CD4-positive, alpha-beta T cell (primary cell): ENCODE data around the gene NME5. TPM values are rescaled to one million over a fixed set of nuclear protein-coding genes. Genes with fewer than 3 reads are reported as not detected.

ENCODE experiments used
- ATAC-seq: fragments of 200-7000 bp; cut with Tn5 transposase; one replicate; pipeline ENCODE4 v1.10.0; 2022; ENCODE audit warnings: mild to moderate bottlenecking; ENCODE audit not compliant: poor library complexity
- CTCF ChIA-PET: fragments of 350-600 bp; sonication (Branson Sonifier 250); formaldehyde crosslinking; loops from one replicate; lab custom pipeline; 2021; ENCODE audit warnings: antibody characterized with exemption, inconsistent platforms; lab: Charles Lee
- POLR2A ChIA-PET: fragments of 350-600 bp; sonication (Branson Sonifier 250); formaldehyde crosslinking; loops from one replicate; lab custom pipeline; 2021; ENCODE audit warnings: antibody characterized with exemption, inconsistent platforms; lab: Charles Lee
- DNase-seq, 14 experiments: peaks; one replicate each; pipeline ENCODE4 v3.0.0-alpha.2; 2013 to 2020; ENCODE audit warnings: mixed read lengths in 2 of 14
- H3K27ac ChIP-seq, 2 donors: one replicate each; pipeline versions ENCODE4 v1.5.1 to v1.7.0; 2013; ENCODE audit warnings: low read length in 2 of 2, low read depth in 1 of 2, mild to moderate bottlenecking in 1 of 2
- H3K27me3 ChIP-seq, 2 experiments: 1 replicate in 1 of 2; 2 replicates in 1 of 2; pipeline versions ENCODE4 v1.6.1 to v1.7.0; 2013; ENCODE audit warnings: low read length in 2 of 2, control low read depth in 1 of 2, mild to moderate bottlenecking in 1 of 2, moderate library complexity in 1 of 2; ENCODE audit not compliant: insufficient read depth in 2 of 2, control insufficient read depth in 1 of 2
- H3K36me3 ChIP-seq: one replicate; pipeline ENCODE4 v1.6.1; 2013; ENCODE audit warnings: low read length, control low read depth; ENCODE audit not compliant: insufficient read depth
- H3K4me1 ChIP-seq: one replicate; pipeline ENCODE4 v1.6.1; 2013; ENCODE audit warnings: low read length, control low read depth; ENCODE audit not compliant: insufficient read depth
- H3K4me3 ChIP-seq: one replicate; pipeline ENCODE4 v1.5.1; 2013; ENCODE audit warnings: mild to moderate bottlenecking, low read length, moderate library complexity
- H3K9me3 ChIP-seq, 2 experiments: 1 replicate in 1 of 2; 2 replicates in 1 of 2; pipeline versions ENCODE4 v1.6.1 to v1.7.0; 2013; ENCODE audit warnings: low read length in 2 of 2, mild to moderate bottlenecking in 2 of 2, control low read depth in 1 of 2, moderate library complexity in 1 of 2; ENCODE audit not compliant: control insufficient read depth in 1 of 2, insufficient read depth in 1 of 2
- H3K27ac Mint-ChIP-seq: one replicate; pipeline ENCODE4 v1.8.0; 2020; ENCODE audit warnings: mixed read lengths
- H3K27me3 Mint-ChIP-seq: one replicate; pipeline ENCODE4 v1.8.0; 2021; ENCODE audit warnings: mixed read lengths
- H3K36me3 Mint-ChIP-seq: one replicate; pipeline ENCODE4 v1.8.0; 2021; ENCODE audit warnings: low read depth, mixed read lengths
- H3K4me1 Mint-ChIP-seq: one replicate; pipeline ENCODE4 v1.8.0; 2021; ENCODE audit warnings: low read depth, mixed read lengths
- H3K4me3 Mint-ChIP-seq: one replicate; pipeline ENCODE4 v1.8.0; 2020; ENCODE audit warnings: mild to moderate bottlenecking, mixed read lengths
- H3K9me3 Mint-ChIP-seq: one replicate; pipeline ENCODE4 v1.8.0; 2020; ENCODE audit warnings: mixed read lengths
- CTCF ChIP-seq: fragments of 200-600 bp; IDR thresholded peaks from one replicate; pipeline ENCODE4 v1.8.0; 2022; ENCODE audit warnings: antibody characterized with exemption, mild to moderate bottlenecking
- intact Hi-C, 2 experiments: fragments of 100-400 bp; cut with DNase I in 1 of 2; cut with micrococcal nuclease in 1 of 2; formaldehyde crosslinking; loops; one replicate each; pipeline versions ENCODE4 v1.15.1 to v1.9.0; 2023 to 2025; cut with DNase I, micrococcal nuclease
- total RNA-seq, 174 experiments: library from RNA in 2 of 174; stranded (reverse) in 2 of 174; gene quantifications; one replicate each; pipeline ENCODE4 v1.2.3 and lab custom pipeline; 2021 to 2026

NME5 gene
- total RNA-seq, 2 experiments from 2014 or later = not detected

- intact Hi-C loops = no loop called here
- no peak within 1 kb of the TSS for H3K4me3 ChIP-seq
- H3K4me3 Mint-ChIP-seq = no peak within 1 kb of the TSS
- no peak for TF ChIP-seq CTCF
- H3K27me3 ChIP-seq = no peaks in the 10 kb centered on the region
- H3K4me1 Mint-ChIP-seq = peaks cover 9% of the 10 kb centered on the region
- ATAC-seq = no peak
- H3K4me1 ChIP-seq = peaks cover 12% of the 10 kb centered on the region
- no peak for DNase-seq
- H3K27ac ChIP-seq = no peak within 1 kb of the TSS
- no peaks in the 10 kb centered on the region for H3K27me3 Mint-ChIP-seq
- no peaks in the 10 kb centered on the region for H3K36me3 ChIP-seq
- no peaks in the 10 kb centered on the region for H3K9me3 Mint-ChIP-seq
- CTCF ChIA-PET = interaction anchor here (2.1 kb wide), 1 partner anchor 50 kb away, joined by 4 read pairs; no protein-coding TSS in a partner anchor
- POLR2A ChIA-PET = no interaction called here
- no peak within 1 kb of the TSS for H3K27ac Mint-ChIP-seq
- no peaks in the 10 kb centered on the region for H3K36me3 Mint-ChIP-seq
- no peaks in the 10 kb centered on the region for H3K9me3 ChIP-seq
Measured at GRCh38 chr5:138083702-138084101, 55.5 kb downstream of the NME5 start, which contains the start of gene WNT8A. Gene WNT8A, plus strand, starts transcription at chr5:138084033. Its CDS starts 95 bp downstream, at chr5:138084128.

GRCh38 chr5:138082033-138082432 lies 57.2 kb downstream of the NME5 start:
- intact Hi-C loops = no loop called here
- DNase-seq (no peak), ATAC-seq (no peak)
- POLR2A ChIA-PET = interaction anchor here (1.3 kb wide), 1 partner anchor 256 kb away, joined by 3 read pairs; the partner anchor contains the start of gene FAM53C
- H3K27ac ChIP-seq = no peak overlapping the region
- Mint-ChIP-seq H3K36me3 (no peaks in the 10 kb centered on the region), H3K27ac (peak overlapping the region; percentile 69), H3K27me3 (no peaks in the 10 kb centered on the region), H3K9me3 (no peaks in the 10 kb centered on the region), H3K4me1 (peaks cover 9% of the 10 kb centered on the region), H3K4me3 (no peak overlapping the region)
- no peak overlapping the region for H3K4me3 ChIP-seq
- CTCF ChIA-PET = interaction anchor here (1.1 to 3.1 kb wide), 2 partner anchors 13 to 51 kb away, joined by 4 to 15 read pairs; no protein-coding TSS in a partner anchor
- H3K9me3 ChIP-seq = no peaks in the 10 kb centered on the region
- TF ChIP-seq CTCF = no peak
- H3K4me1 ChIP-seq = peaks cover 12% of the 10 kb centered on the region
- no peaks in the 10 kb centered on the region for H3K36me3 ChIP-seq
- no peaks in the 10 kb centered on the region for H3K27me3 ChIP-seq

GRCh38 chr5:138078006-138078643 lies 61.1 kb downstream of the NME5 start:
- no peak overlapping the region for H3K27ac Mint-ChIP-seq

More at GRCh38 chr5:138078006-138078643, 61.1 kb downstream of the NME5 start:
- no peak for TF ChIP-seq CTCF
- no peak overlapping the region for H3K4me3 ChIP-seq
- no peaks in the 10 kb centered on the region for H3K27me3 ChIP-seq
- ChIA-PET CTCF (interaction anchor here (0.5 to 3.3 kb wide), 6 partner anchors 10 to 449 kb away, joined by 3 to 30 read pairs (median 6); no protein-coding TSS in a partner anchor), POLR2A (interaction anchor here (0.6 to 1.5 kb wide), 2 partner anchors 53 to 55 kb away, joined by 5 read pairs; no protein-coding TSS in a partner anchor)
- DNase-seq (no peak), ATAC-seq (no peak)
- peaks cover 12% of the 10 kb centered on the region for H3K4me1 ChIP-seq
- intact Hi-C loops = no loop called here
- no peak overlapping the region for H3K27ac ChIP-seq
- H3K9me3 ChIP-seq = no peaks in the 10 kb centered on the region
- no peaks in the 10 kb centered on the region for H3K36me3 ChIP-seq
- no peaks in the 10 kb centered on the region for H3K36me3 Mint-ChIP-seq
- H3K27me3 Mint-ChIP-seq = no peaks in the 10 kb centered on the region
- no peaks in the 10 kb centered on the region for H3K9me3 Mint-ChIP-seq
- H3K4me3 Mint-ChIP-seq = no peak overlapping the region
- H3K4me1 Mint-ChIP-seq = peaks cover 9% of the 10 kb centered on the region
